ENCODE data around the gene HERC4.

GRCh38 chr10:68079434-68079833, 4.4 kb upstream of the HERC4 start:
- TF ChIP-seq CTCF (IDR thresholded peaks at IDR 0.05) (no peak), POLR2A (IDR thresholded peaks at IDR 0.05) (no peak)

All from Peyer's patch (tissue), 4 donors.